Measurements from ENCODE around the gene ABCC6.
"Not testable (repeated sequence)": the region's sequence is repeated elsewhere in the genome, so short reads cannot be mapped to it uniquely, and the experiment has no call there.

DNA sequence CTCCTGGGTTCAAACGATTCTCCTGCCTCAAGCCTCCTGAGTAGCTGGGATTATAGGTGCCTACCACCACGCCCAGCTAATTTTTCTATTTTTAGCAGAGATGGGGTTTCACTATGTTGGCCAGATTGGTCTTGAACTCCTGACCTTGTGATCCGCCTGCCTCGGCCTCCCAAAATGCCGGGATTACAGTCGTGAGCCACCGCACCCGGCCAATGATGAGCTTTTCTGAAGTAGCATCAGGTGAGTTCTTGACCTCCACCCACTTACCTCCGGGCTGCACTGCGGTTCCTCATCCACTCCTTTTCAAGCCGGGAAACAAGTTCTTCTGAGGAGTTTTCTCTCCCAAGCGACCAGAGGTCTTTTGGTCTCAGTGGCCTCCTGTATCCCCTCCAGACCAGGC, 14.8 kb downstream of the ABCC6 start:
- TF ChIP-seq, protein P1, sequence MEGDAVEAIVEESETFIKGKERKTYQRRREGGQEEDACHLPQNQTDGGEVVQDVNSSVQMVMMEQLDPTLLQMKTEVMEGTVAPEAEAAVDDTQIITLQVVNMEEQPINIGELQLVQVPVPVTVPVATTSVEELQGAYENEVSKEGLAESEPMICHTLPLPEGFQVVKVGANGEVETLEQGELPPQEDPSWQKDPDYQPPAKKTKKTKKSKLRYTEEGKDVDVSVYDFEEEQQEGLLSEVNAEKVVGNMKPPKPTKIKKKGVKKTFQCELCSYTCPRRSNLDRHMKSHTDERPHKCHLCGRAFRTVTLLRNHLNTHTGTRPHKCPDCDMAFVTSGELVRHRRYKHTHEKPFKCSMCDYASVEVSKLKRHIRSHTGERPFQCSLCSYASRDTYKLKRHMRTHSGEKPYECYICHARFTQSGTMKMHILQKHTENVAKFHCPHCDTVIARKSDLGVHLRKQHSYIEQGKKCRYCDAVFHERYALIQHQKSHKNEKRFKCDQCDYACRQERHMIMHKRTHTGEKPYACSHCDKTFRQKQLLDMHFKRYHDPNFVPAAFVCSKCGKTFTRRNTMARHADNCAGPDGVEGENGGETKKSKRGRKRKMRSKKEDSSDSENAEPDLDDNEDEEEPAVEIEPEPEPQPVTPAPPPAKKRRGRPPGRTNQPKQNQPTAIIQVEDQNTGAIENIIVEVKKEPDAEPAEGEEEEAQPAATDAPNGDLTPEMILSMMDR (conservative IDR thresholded peaks at IDR 0.05; ENCODE audit: low read depth, low read length), result not testable (repeated sequence)
- not testable (repeated sequence) for TF ChIP-seq EZH2 (IDR thresholded peaks at IDR 0.05; ENCODE audit: low read length, unreplicated experiment); EZH2phosphoT487 (IDR thresholded peaks at IDR 0.05; ENCODE audit: borderline replicate concordance, low read length)

Measured in PC-3 (cell line).